Amygdala (tissue), 56 donors: ENCODE measurements around the gene MAGEB3.
"Not testable (repeated sequence)": the region's sequence is repeated elsewhere in the genome, so short reads cannot be mapped to it uniquely, and the experiment has no call there.

Experiments used
- DNase-seq, 56 donors: peaks; one replicate each; lab custom pipeline; 2025; lab: John Stamatoyannopoulos, UW

MAGEB3 gene

GRCh38 chrX:30230395-30230794 lies at the start of gene MAGEB3:
TSS of gene MAGEB3 (plus strand) at chrX:30230657. CDS start at chrX:30235925, 5,268 bp downstream.
- DNase-seq = no peak

GRCh38 chrX:30181353-30181752 lies 49.1 kb upstream of the MAGEB3 start:
- DNase-seq = no peak

DNA sequence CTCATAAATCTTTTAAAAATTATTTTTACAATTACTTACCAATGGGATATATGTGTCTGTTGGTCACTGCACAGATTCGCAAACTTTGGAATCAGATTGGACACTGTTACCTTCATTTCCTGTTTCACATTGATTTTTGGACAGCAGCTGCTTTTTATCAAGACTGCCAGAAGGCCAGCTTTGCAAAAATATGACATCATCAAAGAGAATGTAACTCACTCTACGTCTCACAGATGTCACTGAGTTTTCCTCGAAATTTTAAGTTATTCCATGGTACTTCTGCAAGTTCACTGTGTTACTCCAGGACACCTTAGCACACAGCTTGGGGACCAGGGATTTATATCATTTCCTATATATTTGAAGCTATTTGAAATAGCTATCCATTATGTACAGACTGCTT lies 46.9 kb upstream of the MAGEB3 start:
- DNase-seq = no peak

DNA sequence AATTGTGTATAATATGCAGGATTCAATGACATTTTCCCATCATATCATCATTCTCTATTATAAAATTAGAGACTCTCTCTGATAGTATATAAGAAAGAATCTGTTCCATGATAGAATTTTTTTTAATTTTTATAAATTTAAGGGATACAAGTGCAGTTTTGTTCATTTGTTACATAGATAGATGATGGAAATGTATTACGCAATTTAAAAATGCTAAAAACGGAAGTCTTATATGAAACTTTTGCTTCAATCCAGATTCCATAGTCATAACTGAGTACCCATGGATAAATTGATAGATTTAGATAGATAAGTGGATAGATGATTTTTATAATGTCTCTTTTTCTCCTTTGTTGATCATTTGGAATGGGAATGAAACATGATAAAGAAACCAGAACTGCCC lies 40.0 kb upstream of the MAGEB3 start:
- no peak for DNase-seq

- not testable (repeated sequence) for DNase-seq
Observed at GRCh38 chrX:30193910-30194309, 36.5 kb upstream of the MAGEB3 start.

DNA sequence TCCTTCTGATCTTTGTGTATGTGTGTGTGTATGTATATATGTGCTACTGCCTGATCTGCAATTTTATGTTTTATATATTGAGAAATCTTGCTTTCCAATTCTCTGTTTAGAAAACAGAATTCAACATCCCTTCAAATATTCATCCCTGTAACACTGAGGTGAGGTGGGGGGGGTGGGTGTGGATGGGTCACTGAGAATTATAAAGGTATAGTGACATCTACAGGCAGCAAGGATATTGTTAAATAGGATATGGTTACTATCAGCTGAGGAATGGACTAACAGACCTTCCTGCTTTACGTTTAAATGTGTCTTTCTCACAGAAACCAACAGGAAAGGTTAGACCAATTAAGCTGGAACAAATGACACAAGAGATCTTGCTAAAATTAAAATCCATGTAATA lies 34.1 kb upstream of the MAGEB3 start:
- DNase-seq = no peak

DNA sequence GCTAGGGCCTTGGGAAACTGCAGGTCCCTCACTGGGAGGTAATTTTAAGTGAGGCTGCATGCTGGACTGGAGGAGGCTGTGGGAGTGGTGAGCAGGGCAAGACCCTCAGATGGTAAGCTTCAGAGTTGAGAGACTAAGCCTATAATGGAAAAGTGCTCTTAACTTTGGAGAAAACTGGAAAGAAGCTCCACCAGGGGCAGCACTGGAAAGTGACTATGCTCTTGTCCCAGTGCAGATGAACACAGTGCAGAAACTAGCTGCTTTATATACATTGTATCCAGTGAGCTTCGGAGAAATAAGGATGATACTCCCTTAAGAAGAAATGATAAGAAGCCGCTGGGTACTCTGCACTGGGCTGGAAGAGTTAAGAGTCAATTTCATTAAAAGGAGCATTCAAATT lies 18.3 kb upstream of the MAGEB3 start:
- DNase-seq = no peak

DNA sequence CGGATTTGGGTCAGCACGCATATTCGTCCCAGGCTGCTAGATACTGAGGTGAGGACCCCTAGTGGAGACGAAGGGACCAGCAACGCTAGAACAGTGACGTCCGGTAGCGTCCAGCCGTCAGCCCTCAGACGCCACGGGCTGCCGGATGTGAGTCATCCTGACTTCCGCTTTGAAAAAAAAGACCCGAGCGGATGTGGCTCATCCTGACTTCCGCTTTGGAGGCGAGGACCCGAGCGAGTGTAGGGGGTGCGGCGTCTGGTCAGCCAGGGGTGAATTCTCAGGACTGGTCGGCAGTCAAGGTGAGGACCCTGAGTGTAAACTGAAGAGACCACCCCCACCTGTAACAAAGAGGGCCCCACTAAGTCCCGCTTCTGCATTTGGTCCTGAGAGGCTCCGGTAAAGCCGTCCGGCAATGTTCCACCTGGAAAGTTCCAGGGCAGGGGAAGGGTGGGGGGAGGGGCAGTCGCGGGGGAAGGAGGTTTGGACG lies 15.1 kb upstream of the MAGEB3 start, which contains the start of gene MAGEB2:
MAGEB2 (plus strand) TSS at position 207 of the 487 bp plus-strand sequence. CDS start 3,018 bp downstream, outside the sequence.
- DNase-seq = no peak

DNA sequence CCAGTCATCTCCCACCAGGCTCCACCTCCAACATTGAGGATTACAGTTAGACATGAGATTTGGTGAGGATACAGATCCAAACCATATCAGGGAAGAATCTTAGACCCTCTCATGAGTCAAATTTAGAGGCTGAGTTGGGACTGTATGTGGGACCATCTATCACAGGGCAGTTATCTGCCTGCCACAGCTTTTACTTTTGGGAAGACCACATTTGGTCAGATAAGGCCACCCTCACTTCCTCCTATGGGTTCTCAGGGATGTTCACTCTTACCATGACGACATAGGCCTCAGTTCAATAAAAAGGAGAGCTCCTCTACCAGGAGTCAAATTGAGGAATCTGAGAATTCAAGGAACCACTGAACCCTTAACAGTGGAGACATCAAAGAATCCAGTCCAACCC lies 13.0 kb upstream of the MAGEB3 start:
- no peak for DNase-seq

GRCh38 chrX:30219372-30219771 lies 11.1 kb upstream of the MAGEB3 start:
- no peak for DNase-seq

- DNase-seq = no peak
Observed at GRCh38 chrX:30220661-30221060, 9.8 kb upstream of the MAGEB3 start.

DNA sequence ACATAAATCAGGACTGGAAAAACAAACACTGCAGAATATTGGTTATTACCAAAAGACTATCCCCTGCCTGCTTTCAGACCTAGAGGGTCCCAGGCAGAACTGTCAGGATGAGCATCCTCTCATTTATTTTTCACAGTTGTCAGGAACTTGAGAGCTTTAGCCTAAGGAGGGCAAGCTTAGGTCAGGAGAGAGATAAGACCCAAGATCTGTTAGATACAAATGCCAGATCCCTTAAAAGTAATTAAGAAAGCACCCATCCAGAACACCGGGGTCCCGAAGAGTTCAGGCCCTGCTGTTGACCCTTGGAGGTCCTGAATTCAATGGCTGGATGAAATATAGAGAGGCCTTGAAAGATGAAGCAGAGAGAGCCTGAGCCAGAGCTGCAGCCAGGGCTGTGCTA lies 5.9 kb upstream of the MAGEB3 start:
- DNase-seq = no peak

- DNase-seq = no peak
Observed at GRCh38 chrX:30228526-30228925, 1.9 kb upstream of the MAGEB3 start.

- DNase-seq = no peak
Observed at GRCh38 chrX:30241724-30242415, 11.4 kb downstream of the MAGEB3 start, which contains the start of gene MAGEB4. TSS of gene MAGEB4 (plus strand) at chrX:30242000. CDS start at chrX:30242136, 136 bp downstream.

DNA sequence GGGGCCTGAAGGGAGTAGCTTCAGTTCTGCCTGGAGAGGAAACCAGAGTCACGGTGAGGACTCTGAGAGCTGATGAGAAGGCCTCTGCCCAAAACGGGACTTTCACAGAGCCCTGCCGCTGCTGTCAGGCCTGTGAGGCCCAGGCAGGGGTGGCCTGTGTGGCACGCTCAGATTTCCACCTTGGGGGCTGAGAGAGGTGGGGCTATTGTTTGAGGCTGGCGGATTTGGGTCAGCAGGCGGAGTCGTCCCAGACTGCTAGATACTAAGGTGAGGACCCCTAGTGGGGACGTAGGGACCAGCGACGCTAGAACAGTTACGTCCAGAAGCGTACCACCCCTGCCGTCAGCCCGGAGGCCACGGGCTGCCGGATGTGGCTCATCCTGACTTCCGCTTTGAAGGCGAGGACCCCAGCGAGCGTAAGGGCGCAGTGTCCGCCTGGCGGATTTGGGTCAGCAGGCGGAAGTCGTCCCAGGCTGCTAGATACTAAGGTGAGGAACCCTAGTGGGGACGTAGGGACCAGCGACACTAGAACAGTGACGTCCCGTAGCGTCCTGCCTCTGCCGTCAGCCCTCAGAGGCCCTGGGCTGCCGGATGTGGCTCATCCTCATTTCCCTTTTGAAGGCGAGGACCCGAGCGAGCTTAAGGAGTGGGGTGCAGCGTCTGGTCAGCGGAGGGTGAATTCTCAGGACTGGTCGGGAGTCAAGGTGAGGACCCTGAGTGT lies 16.5 kb downstream of the MAGEB3 start, which contains the start of gene MAGEB1:
MAGEB1 (plus strand) TSS at position 378 of the 721 bp plus-strand sequence. CDS start 3,348 bp downstream, outside the sequence.
- DNase-seq = no peak

GRCh38 chrX:30248854-30249253 lies 18.4 kb downstream of the MAGEB3 start:
- DNase-seq = no peak

DNA sequence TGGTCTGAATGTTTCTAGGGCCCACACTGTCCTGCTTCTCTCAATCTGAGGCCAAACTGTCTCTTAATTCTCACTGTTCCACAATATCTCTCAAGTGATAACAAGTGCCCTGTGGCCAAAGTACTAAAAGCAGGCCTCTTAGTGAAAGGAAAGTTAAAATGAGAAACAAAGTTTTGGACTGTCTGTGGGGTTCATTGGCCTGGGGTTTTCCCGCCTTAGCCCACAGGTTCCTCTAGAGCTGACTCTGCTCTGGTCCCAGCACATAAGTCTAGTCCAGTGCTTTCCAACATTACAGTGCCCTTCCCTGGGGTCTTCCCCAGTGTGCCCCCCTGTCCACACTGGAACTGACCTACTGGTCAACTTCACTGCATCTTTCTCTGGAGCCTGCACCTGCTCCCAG lies 22.8 kb downstream of the MAGEB3 start:
- DNase-seq = no peak

DNA sequence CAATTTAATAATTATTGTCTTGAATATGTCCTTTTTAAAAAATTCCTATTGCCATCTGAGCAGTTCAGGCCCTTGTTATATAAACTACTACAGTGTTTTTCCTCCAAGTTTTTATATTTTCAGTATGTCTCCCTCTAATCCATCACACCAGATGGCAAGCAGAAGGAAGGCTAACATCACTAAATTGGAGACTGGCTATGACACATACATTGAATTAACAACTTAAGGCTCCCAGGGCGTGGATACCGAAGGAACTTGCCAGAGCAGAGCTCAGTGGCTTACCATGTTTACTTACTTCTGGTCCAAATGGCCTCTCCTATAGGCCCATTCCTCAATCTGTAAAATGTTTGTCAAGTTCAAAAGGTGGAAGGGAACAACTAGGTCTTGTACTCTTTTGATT lies 29.5 kb downstream of the MAGEB3 start:
- no peak for DNase-seq

DNA sequence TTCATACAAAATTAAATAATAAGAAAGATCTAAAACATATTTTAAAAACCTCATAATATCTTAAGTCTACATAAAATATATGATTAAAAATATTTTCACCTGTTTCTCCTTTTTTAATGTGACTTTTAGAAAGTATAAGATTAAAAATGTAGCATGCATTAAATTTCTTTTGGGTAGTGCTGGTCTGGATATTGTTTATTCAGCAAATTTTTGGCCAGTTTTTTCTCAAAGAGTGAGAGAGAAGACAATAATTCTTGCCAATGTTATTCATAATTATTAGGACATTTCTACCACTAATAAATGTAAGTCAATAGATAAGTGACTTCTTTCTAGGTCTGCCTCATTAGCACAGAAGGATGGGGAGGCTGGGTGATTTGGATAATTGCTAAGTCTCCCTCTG lies 30.6 kb downstream of the MAGEB3 start:
- no peak for DNase-seq

DNA sequence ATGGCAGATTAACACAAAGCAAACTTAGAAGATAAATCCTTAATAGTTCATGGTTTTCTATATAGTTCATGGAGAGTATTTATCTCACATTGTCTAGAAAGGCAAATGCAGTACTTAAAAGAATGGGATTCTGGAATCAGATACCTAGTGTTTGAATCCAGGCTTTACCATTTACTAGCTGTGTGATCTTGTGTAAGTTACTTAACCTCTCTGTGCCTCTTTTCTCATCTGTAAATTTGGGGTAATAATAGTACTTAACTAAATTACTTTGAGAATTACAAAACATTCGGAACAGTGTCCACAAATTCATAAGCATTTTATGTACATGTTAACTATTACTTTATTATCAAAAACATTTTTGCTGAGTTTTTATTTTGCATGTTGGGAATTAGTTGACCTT lies 32.3 kb downstream of the MAGEB3 start:
- DNase-seq = no peak

GRCh38 chrX:30270639-30271038 lies 40.2 kb downstream of the MAGEB3 start:
- DNase-seq = no peak

DNA sequence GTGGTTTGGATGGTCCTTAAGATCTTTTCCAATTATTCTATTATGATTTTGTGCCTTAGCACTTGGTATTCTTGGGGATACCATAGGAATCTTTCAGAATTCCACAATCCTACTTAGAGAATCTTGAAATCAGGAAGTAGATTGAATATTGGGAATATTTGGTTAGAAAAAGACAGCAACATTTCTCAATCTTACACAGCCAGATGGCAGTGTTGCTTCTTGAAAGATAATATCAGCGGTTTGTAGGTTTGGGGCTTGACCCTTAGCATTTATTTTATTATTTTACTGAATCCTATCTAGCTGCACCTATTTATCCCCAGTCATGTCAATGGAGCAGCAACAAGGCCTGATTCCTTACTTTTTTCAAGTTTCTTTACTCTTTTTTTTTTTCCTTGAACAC lies 45.0 kb downstream of the MAGEB3 start:
- DNase-seq = no peak
